AG09309 (cell line): Measurements from ENCODE around the gene SCUBE1.

Source experiments
- DNase-seq: peaks from one replicate; pipeline ENCODE4 v3.0.0-alpha.2; 2010; ENCODE audit warnings: low read depth
- H3K4me3 ChIP-seq: 2 replicates; pipeline ENCODE4 v1.5.1; 2011; ENCODE audit warnings: mild to moderate bottlenecking, low read depth, low read length, moderate library complexity; ENCODE audit not compliant: control insufficient read depth
- CTCF ChIP-seq: IDR thresholded peaks from 2 replicates; pipeline ENCODE4 v1.5.1; 2011; ENCODE audit warnings: mild to moderate bottlenecking, low read depth, low read length, inconsistent platforms; ENCODE audit not compliant: insufficient read depth, control insufficient read depth; ENCODE audit errors: missing control alignments

Gene SCUBE1

GRCh38 chr22:43247546-43248260 is 95.5 kb downstream of the SCUBE1 start:
- H3K4me3 ChIP-seq: no peak overlapping the region
- no peak for DNase-seq
- TF ChIP-seq CTCF: no peak

GRCh38 chr22:43246188-43246587 is 97.0 kb downstream of the SCUBE1 start:
- no peak for TF ChIP-seq CTCF
- no peak overlapping the region for H3K4me3 ChIP-seq
- DNase-seq: no peak

GRCh38 chr22:43245717-43246116 is 97.5 kb downstream of the SCUBE1 start:
- DNase-seq: no peak
- TF ChIP-seq CTCF: no peak
- H3K4me3 ChIP-seq: no peak overlapping the region

- no peak for DNase-seq
- TF ChIP-seq CTCF: no peak
- H3K4me3 ChIP-seq: no peak overlapping the region
Measured at GRCh38 chr22:43244803-43245527, 98.2 kb downstream of the SCUBE1 start.

GRCh38 chr22:43244402-43244801 is 98.8 kb downstream of the SCUBE1 start:
- H3K4me3 ChIP-seq: no peak overlapping the region
- no peak for DNase-seq

GRCh38 chr22:43243324-43243723 is 99.8 kb downstream of the SCUBE1 start:
- no peak for DNase-seq
- H3K4me3 ChIP-seq: no peak overlapping the region
- TF ChIP-seq CTCF: no peak

More at GRCh38 chr22:43244402-43244801, 98.8 kb downstream of the SCUBE1 start:
- no peak for TF ChIP-seq CTCF
